NCI-H2227 treated with DMSO at 0.1 percent for 48 hours (cell line): ENCODE results near the gene GRID2IP.

Experiments
- DNase-seq: peaks from one replicate; lab custom pipeline; 2025; lab: John Stamatoyannopoulos, UW

The GRID2IP gene

GRCh38 chr7:6520163-6520981 lies 30.9 kb downstream of the GRID2IP start:
- DNase-seq = no peak

GRCh38 chr7:6516387-6516983 lies 34.8 kb downstream of the GRID2IP start:
- peak; percentile 68 for DNase-seq

- DNase-seq = no peak
Observed at GRCh38 chr7:6513541-6513940, 37.7 kb downstream of the GRID2IP start.

- no peak for DNase-seq
Observed at GRCh38 chr7:6512892-6513291, 38.4 kb downstream of the GRID2IP start.

- DNase-seq = no peak
Observed at GRCh38 chr7:6510476-6511133, 40.7 kb downstream of the GRID2IP start.

DNA sequence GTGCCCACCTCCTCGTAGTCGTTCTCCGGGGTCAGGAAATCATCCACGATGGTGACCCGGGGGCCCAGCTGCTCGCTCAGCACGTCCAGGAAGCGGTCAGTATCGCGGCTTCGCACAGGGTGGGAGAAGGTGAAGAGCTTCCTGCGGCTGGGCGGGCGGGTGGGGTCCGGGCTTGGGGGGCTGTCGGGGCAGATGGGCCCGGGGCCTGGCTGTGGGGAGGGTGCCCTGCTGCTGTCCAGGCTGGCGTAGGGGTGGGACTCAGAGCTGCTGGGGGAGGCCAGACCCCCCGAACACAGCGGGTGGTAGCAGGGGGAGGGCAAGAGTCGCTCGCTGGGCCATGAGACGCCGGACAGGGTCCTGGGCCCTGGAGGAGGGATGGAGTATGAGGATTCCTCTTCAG lies 42.3 kb downstream of the GRID2IP start:
- no peak for DNase-seq

DNA sequence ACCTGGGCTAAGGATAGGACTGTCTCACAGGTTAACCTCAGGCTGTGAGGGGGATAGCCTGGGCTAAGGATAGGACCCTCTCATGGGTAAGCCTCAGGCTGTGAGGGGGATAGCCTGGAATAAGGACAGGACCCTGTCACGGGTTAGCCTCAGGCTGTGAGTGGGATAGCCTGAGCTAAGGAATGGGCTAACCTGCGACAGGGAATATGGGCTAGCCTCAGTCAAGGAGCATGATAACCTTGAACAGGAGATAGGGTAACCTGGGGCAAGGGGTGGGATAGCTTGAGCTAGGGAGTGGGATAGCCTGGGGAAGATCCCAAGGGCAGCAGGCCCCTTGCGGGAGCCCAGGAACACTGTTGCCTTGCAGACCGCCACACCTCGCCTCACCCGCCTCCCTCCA lies 42.7 kb downstream of the GRID2IP start:
- no peak for DNase-seq

- DNase-seq = no peak
Observed at GRCh38 chr7:6507906-6508305, 43.4 kb downstream of the GRID2IP start.

GRCh38 chr7:6505685-6506559 lies 45.3 kb downstream of the GRID2IP start:
- no peak for DNase-seq

DNA sequence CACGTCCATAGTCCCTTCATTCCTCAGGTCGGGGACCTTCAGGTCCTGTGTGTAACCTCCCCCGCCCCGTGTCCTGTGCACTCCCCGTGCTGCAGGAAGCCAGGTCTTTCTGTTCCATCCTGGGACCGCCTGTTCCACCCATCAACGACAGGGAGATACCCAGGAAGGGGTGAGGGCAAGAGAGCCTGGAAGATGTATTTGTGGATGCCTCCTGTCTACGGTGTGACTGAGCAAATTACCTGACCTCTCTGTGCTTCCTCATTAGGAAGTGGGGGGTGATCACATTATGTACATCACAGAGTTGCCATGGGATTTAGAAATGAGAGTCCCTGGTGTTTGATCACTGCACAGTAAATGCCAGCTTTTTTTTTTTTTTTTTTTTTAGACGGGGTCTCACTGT lies 46.3 kb downstream of the GRID2IP start:
- no peak for DNase-seq

- DNase-seq = no peak
Observed at GRCh38 chr7:6502886-6503285, 48.4 kb downstream of the GRID2IP start.

- no peak for DNase-seq
Observed at GRCh38 chr7:6501586-6502564, 49.4 kb downstream of the GRID2IP start.

GRCh38 chr7:6500691-6501090 lies 50.6 kb downstream of the GRID2IP start:
- no peak for DNase-seq

DNA sequence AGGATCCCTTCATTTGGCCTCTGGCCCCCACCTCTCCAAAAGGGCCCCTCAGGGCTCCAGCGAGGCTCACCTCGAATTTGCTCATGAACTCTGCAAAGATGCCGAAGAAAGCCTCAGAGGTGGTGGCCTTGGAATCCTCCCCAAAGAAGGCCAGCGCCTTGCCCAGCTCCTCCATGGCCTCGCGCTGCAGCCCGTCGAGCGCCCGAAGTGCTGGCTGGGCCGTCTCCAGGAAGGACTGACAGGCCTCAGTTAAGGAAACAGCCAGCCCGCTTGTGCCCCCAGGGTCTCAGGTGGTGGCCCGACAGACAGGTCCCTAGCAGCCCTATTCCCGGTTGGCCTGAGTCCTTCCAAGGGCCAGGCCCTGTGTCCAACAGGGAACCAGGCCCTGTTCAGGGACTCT lies 53.3 kb downstream of the GRID2IP start:
- DNase-seq = no peak

DNA sequence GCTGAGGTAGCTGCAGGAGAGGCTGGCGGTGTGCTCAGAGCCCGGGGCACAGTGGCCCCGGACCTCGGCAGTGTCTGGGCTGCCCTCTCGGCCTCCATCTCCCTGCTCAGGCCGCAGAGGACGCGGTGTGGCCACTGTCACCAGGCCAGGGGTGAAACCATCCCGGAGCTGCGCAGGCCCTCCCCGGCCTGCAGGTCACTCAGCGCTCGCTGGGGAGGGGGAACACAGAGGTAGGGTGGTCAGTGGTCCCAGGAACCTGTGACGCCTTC lies 53.7 kb downstream of the GRID2IP start:
- no peak for DNase-seq

- DNase-seq = no peak
Observed at GRCh38 chr7:6496842-6497636, 54.2 kb downstream of the GRID2IP start.

DNA sequence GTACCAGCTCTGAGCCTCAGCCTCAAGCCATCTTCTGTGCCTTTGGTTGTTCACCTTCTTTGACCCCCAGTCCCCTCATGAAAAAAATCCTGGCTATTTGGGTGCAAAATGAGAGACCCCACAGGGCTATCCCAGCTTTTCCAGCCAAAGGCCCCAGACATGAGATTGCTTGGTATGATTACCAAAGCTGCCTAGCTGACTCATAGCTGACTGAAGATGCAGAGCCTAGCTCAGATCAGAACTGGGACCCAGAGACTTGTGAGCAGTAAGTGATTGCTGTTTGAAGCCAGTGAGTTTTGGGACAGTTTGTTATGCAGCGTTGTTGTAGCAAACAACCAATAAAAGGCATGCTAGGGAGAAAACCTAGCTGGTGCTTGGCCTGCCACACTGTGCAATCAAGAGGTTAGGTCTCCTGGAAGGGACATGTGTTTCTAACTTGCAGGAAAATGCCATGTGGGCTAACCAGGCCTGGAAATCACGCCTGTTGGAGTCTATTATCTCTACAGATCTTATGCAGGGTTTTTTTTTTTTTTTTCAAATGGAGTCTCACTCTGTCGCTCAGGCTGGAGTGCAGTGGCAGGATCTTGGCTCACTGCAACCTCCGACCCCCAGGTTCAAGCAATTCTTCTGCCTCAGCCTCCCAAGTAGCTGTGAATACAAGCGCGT lies 55.5 kb downstream of the GRID2IP start:
- no peak for DNase-seq

- DNase-seq = no peak
Observed at GRCh38 chr7:6494365-6494764, 56.9 kb downstream of the GRID2IP start.

DNA sequence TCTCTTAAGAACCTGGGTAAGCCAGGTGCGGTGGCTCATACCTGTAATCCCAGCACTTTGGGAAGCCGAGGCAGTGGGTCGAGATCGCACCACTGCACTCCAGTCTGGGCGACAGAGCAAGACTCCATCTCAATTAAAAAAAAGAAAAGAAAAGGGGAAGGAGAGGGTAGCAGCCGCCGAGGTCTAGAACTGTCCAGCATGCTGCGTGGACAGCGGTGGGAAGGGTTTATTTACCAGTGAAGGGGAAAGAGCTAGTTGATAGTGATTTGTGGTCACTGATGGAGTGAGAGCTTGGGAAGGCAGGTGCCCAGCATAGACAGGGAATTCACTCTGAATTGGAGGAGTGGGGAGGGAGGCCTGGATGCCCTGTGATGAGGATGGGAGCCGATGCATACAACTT lies 60.1 kb downstream of the GRID2IP start:
- no peak for DNase-seq

- no peak for DNase-seq
Observed at GRCh38 chr7:6489612-6490011, 61.6 kb downstream of the GRID2IP start.
